Testis (tissue), 2 donors: ENCODE data around the gene SCO2.

Source experiments
- POLR2A ChIP-seq: fragments of 450-650 bp; IDR thresholded peaks from one replicate; pipeline ENCODE4 v1.6.1; 2017; ENCODE audit warnings: antibody characterized with exemption, mild to moderate bottlenecking, moderate library complexity
- TF ChIP-seq, protein P1 (sequence below), 3 experiments: fragments of 450-650 bp in 2 of 3; fragments of 200-600 bp in 1 of 3; sonication (generic) in 1 of 3; IDR thresholded peaks; one replicate each; pipeline ENCODE4 v1.5.1; 2016 to 2019; ENCODE audit warnings: antibody characterized with exemption in 3 of 3, mild to moderate bottlenecking in 2 of 3, moderate library complexity in 1 of 3

DNA sequence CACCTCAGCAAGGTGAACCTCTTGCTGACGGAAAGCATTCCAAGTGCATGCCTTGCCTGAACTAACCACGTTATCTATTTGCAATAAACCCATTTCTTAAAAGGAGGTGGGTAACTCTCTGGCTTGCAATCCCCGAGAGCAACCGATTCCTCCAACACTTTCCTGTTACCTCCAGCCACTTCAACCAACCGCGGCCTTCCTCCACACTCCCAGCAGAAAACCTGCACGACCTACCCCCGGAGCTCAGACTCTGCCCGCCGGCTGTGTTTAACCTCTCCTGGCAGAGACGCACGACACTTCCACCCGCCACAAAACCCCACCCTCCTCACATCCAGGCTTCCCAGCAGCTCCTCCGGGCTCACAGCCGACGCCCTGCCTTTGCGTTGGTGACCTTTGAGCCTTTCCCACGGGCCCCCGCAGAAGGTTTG is 708 bp downstream of the SCO2 start:
- no peak for TF ChIP-seq POLR2A
- TF ChIP-seq, protein P1, sequence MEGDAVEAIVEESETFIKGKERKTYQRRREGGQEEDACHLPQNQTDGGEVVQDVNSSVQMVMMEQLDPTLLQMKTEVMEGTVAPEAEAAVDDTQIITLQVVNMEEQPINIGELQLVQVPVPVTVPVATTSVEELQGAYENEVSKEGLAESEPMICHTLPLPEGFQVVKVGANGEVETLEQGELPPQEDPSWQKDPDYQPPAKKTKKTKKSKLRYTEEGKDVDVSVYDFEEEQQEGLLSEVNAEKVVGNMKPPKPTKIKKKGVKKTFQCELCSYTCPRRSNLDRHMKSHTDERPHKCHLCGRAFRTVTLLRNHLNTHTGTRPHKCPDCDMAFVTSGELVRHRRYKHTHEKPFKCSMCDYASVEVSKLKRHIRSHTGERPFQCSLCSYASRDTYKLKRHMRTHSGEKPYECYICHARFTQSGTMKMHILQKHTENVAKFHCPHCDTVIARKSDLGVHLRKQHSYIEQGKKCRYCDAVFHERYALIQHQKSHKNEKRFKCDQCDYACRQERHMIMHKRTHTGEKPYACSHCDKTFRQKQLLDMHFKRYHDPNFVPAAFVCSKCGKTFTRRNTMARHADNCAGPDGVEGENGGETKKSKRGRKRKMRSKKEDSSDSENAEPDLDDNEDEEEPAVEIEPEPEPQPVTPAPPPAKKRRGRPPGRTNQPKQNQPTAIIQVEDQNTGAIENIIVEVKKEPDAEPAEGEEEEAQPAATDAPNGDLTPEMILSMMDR (IDR thresholded peaks at IDR 0.05): no peak
